H9 (cell line): ENCODE measurements around the gene IL1R2. TPM values are rescaled to one million over a fixed set of nuclear protein-coding genes. Genes with fewer than 3 reads are reported as not detected.

Experiments
- DNase-seq: peaks from one replicate; pipeline ENCODE4 v3.0.0-alpha.2; 2017
- H2AFZ ChIP-seq: one replicate; pipeline ENCODE4 v1.6.1; 2013; ENCODE audit warnings: mild to moderate bottlenecking, low read length, control low read depth, moderate library complexity
- H2AK5ac ChIP-seq: 2 replicates; pipeline ENCODE4 v1.6.1; 2013; ENCODE audit warnings: low read length, control low read depth, mixed read lengths; ENCODE audit not compliant: insufficient read length
- H2BK120ac ChIP-seq: one replicate; pipeline ENCODE4 v1.6.1; 2013; ENCODE audit warnings: low read depth, mild to moderate bottlenecking, low read length, control low read depth, inconsistent platforms; ENCODE audit not compliant: poor library complexity, severe bottlenecking
- H2BK12ac ChIP-seq: 2 replicates; pipeline ENCODE4 v1.6.1; 2013; ENCODE audit warnings: low read length, control low read depth, mixed read lengths, low read depth; ENCODE audit not compliant: insufficient read length
- H2BK15ac ChIP-seq: 2 replicates; pipeline ENCODE4 v1.6.1; 2013; ENCODE audit warnings: low read depth, low read length, control low read depth
- H2BK20ac ChIP-seq: one replicate; pipeline ENCODE4 v1.6.1; 2013; ENCODE audit warnings: low read depth, mild to moderate bottlenecking, low read length, control low read depth, inconsistent platforms; ENCODE audit not compliant: poor library complexity, severe bottlenecking
- H2BK5ac ChIP-seq: 2 replicates; pipeline ENCODE4 v1.6.1; 2013; ENCODE audit warnings: low read length, control low read depth, mixed read lengths; ENCODE audit not compliant: insufficient read length
- H3K14ac ChIP-seq: 2 replicates; pipeline ENCODE4 v1.6.1; 2013; ENCODE audit warnings: low read length, control low read depth; ENCODE audit not compliant: insufficient read depth
- H3K18ac ChIP-seq: 2 replicates; pipeline ENCODE4 v1.6.1; 2013; ENCODE audit warnings: low read depth, mild to moderate bottlenecking, mixed read lengths, low read length, control low read depth; ENCODE audit not compliant: insufficient read length
- H3K23ac ChIP-seq: 2 replicates; pipeline ENCODE4 v1.6.1; 2013; ENCODE audit warnings: low read length, control low read depth, mixed read lengths, low read depth; ENCODE audit not compliant: insufficient read length
- H3K23me2 ChIP-seq: 2 replicates; pipeline ENCODE4 v1.6.1; 2013; ENCODE audit warnings: low read depth, mild to moderate bottlenecking, mixed read lengths, low read length, control low read depth; ENCODE audit not compliant: insufficient read length, poor library complexity, severe bottlenecking
- H3K27ac ChIP-seq: 2 replicates; pipeline ENCODE4 v1.5.1; 2013; ENCODE audit warnings: low read length, control low read depth, mixed read lengths, low read depth; ENCODE audit not compliant: insufficient read length
- H3K27me3 ChIP-seq: 2 replicates; pipeline ENCODE4 v1.6.1; 2013; ENCODE audit warnings: low read length, control low read depth, inconsistent platforms; ENCODE audit not compliant: insufficient read depth
- H3K4ac ChIP-seq: 2 replicates; pipeline ENCODE4 v1.6.1; 2013; ENCODE audit warnings: low read depth, mild to moderate bottlenecking, control low read depth, inconsistent platforms, low read length, moderate library complexity
- H3K4me1 ChIP-seq: 2 replicates; pipeline ENCODE4 v1.6.1; 2013; ENCODE audit warnings: low read length, control low read depth, inconsistent platforms; ENCODE audit not compliant: insufficient read depth
- H3K4me2 ChIP-seq: 2 replicates; pipeline ENCODE4 v1.6.1; 2013; ENCODE audit warnings: low read length, control low read depth, mixed read lengths; ENCODE audit not compliant: insufficient read length, insufficient read depth
- H3K56ac ChIP-seq: 2 replicates; pipeline ENCODE4 v1.6.1; 2013; ENCODE audit warnings: low read depth, mild to moderate bottlenecking, mixed read lengths, low read length, control low read depth; ENCODE audit not compliant: insufficient read length
- H3K79me1 ChIP-seq: 2 replicates; pipeline ENCODE4 v1.6.1; 2013; ENCODE audit warnings: low read depth, mild to moderate bottlenecking, moderate library complexity, low read length, control low read depth, inconsistent platforms; ENCODE audit not compliant: insufficient read depth, poor library complexity, severe bottlenecking
- H3K79me2 ChIP-seq: 2 replicates; pipeline ENCODE4 v1.6.1; 2013; ENCODE audit warnings: low read length, control low read depth, inconsistent platforms; ENCODE audit not compliant: insufficient read depth
- H3K9ac ChIP-seq: 2 replicates; pipeline ENCODE4 v1.6.1; 2013; ENCODE audit warnings: low read length, control low read depth, mixed read lengths; ENCODE audit not compliant: insufficient read length; ENCODE audit errors: extremely low read depth
- H3K9me3 ChIP-seq: one replicate; pipeline ENCODE4 v1.6.1; 2013; ENCODE audit warnings: low read depth, low read length, inconsistent platforms; ENCODE audit not compliant: control insufficient read depth
- H3T11ph ChIP-seq: one replicate; pipeline ENCODE4 v1.6.1; 2013; ENCODE audit warnings: mild to moderate bottlenecking, low read length, control low read depth, inconsistent platforms
- H4K20me1 ChIP-seq: one replicate; pipeline ENCODE4 v1.6.1; 2013; ENCODE audit not compliant: control insufficient read depth, insufficient read length, insufficient read depth
- H4K5ac ChIP-seq: 2 replicates; pipeline ENCODE4 v1.6.1; 2013; ENCODE audit warnings: low read depth, mild to moderate bottlenecking, mixed read lengths, low read length, control low read depth; ENCODE audit not compliant: insufficient read length
- H4K8ac ChIP-seq: replicated peaks from 2 replicates; pipeline ENCODE4 v1.6.1; 2013; ENCODE audit warnings: low read length, control low read depth, mixed read lengths, low read depth; ENCODE audit not compliant: insufficient read length
- H4K91ac ChIP-seq: 2 replicates; pipeline ENCODE4 v1.6.1; 2013; ENCODE audit warnings: low read depth, mild to moderate bottlenecking, moderate library complexity, mixed read lengths, low read length, control low read depth; ENCODE audit not compliant: insufficient read length
- H3K27ac Mint-ChIP-seq, 3 experiments: 2 replicates in 2 of 3; 3 replicates in 1 of 3; pipeline ENCODE4 v1.8.0; 2020 to 2021; ENCODE audit warnings: mixed read lengths in 3 of 3, mild to moderate bottlenecking in 1 of 3, moderate library complexity in 1 of 3
- H3K27me3 Mint-ChIP-seq: 2 replicates; pipeline ENCODE4 v1.8.0; 2021; ENCODE audit warnings: low read depth, mild to moderate bottlenecking, moderate library complexity, mixed read lengths
- H3K36me3 Mint-ChIP-seq, 3 experiments: 2 replicates in 2 of 3; 3 replicates in 1 of 3; pipeline ENCODE4 v1.8.0; 2020 to 2021; ENCODE audit warnings: low read depth in 3 of 3, mixed read lengths in 3 of 3; ENCODE audit not compliant: insufficient read depth in 1 of 3
- H3K4me1 Mint-ChIP-seq, 2 experiments: 2 replicates each; pipeline ENCODE4 v1.8.0; 2020; ENCODE audit warnings: mixed read lengths in 2 of 2
- H3K4me3 Mint-ChIP-seq, 2 experiments: 2 replicates in 1 of 2; 3 replicates in 1 of 2; pipeline ENCODE4 v1.8.0; 2020 to 2021; ENCODE audit warnings: mild to moderate bottlenecking in 2 of 2, mixed read lengths in 2 of 2, moderate library complexity in 1 of 2
- H3K9me3 Mint-ChIP-seq, 2 experiments: 2 replicates in 1 of 2; 3 replicates in 1 of 2; pipeline ENCODE4 v1.8.0; 2020; ENCODE audit warnings: mild to moderate bottlenecking in 2 of 2, mixed read lengths in 2 of 2, moderate library complexity in 1 of 2
- WGBS: extraction: QIAGEN DNeasy Blood & Tissue Kit; methylation state at CpG from one replicate; pipeline ENCODE4 v1.1.7; 2013; ENCODE audit warnings: missing lambda C conversion rate, low lambda C conversion rate, mixed read lengths; ENCODE audit not compliant: insufficient read length; ENCODE audit errors: extremely low coverage; 5-methylcytosine and 5-hydroxymethylcytosine counted together
- total RNA-seq: library from RNA; stranded (reverse); gene quantifications from 2 replicates; pipeline ENCODE4 v1.2.1, GENCODE V29; 2021
- TF ChIP-seq, protein P1 (sequence below): fragments of 200-600 bp; sonication (generic); conservative IDR thresholded peaks from 3 replicates; pipeline ENCODE4 v1.8.0; 2021; ENCODE audit warnings: antibody characterized with exemption, mild to moderate bottlenecking

IL1R2 gene
- total RNA-seq, 1 experiment from 2014 or later: not detected

- no peak overlapping the region for H2AK5ac ChIP-seq
- no peaks in the 10 kb centered on the region for H3K79me1 ChIP-seq
- no peak overlapping the region for H3K4ac ChIP-seq
- no peak overlapping the region for H3K56ac ChIP-seq
- Mint-ChIP-seq H3K4me1 (peaks cover 11 to 13% of the 10 kb centered on the region in 2 experiments), H3K9me3 (no peaks in the 10 kb centered on the region), H3K4me3 (no peak overlapping the region), H3K36me3 (no peaks in the 10 kb centered on the region), H3K27me3 (no peaks in the 10 kb centered on the region; the same call in 1 of the 2 replicates), H3K27ac (no peak overlapping the region; a peak in 1 of 7 replicates)
- H3K23ac ChIP-seq: no peak overlapping the region
- no peak overlapping the region for H4K8ac ChIP-seq
- WGBS: no CpG with 5 or more reads among the region's 5 CpGs
- no peak overlapping the region for H4K91ac ChIP-seq
- no peak overlapping the region for H2BK15ac ChIP-seq
- no peaks in the 10 kb centered on the region for H3K9me3 ChIP-seq
- no peak overlapping the region for H2AFZ ChIP-seq
- H3K27ac ChIP-seq: no peak overlapping the region
- no peak overlapping the region for H3K18ac ChIP-seq
- no peaks in the 10 kb centered on the region for H3K27me3 ChIP-seq
- no peaks in the 10 kb centered on the region for H3K4me1 ChIP-seq
- no peak overlapping the region for H2BK120ac ChIP-seq
- no peak overlapping the region for H2BK5ac ChIP-seq
- H3K4me2 ChIP-seq: no peak overlapping the region
- no peaks in the 10 kb centered on the region for H4K20me1 ChIP-seq
- no peak for DNase-seq
- H3K9ac ChIP-seq: no peak overlapping the region
- no peaks in the 10 kb centered on the region for H3K79me2 ChIP-seq
- no peak overlapping the region for H2BK12ac ChIP-seq
- H4K5ac ChIP-seq: no peak overlapping the region
- no peak overlapping the region for H3T11ph ChIP-seq
- H3K23me2 ChIP-seq: no peaks in the 10 kb centered on the region
- TF ChIP-seq, protein P1, sequence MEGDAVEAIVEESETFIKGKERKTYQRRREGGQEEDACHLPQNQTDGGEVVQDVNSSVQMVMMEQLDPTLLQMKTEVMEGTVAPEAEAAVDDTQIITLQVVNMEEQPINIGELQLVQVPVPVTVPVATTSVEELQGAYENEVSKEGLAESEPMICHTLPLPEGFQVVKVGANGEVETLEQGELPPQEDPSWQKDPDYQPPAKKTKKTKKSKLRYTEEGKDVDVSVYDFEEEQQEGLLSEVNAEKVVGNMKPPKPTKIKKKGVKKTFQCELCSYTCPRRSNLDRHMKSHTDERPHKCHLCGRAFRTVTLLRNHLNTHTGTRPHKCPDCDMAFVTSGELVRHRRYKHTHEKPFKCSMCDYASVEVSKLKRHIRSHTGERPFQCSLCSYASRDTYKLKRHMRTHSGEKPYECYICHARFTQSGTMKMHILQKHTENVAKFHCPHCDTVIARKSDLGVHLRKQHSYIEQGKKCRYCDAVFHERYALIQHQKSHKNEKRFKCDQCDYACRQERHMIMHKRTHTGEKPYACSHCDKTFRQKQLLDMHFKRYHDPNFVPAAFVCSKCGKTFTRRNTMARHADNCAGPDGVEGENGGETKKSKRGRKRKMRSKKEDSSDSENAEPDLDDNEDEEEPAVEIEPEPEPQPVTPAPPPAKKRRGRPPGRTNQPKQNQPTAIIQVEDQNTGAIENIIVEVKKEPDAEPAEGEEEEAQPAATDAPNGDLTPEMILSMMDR: no peak
- no peak overlapping the region for H3K14ac ChIP-seq
- H2BK20ac ChIP-seq: no peak overlapping the region
Measured at GRCh38 chr2:101981066-101981465, 10.7 kb upstream of the IL1R2 start.
